Measurements from ENCODE around the gene MEGF11.

The MEGF11 gene

DNA sequence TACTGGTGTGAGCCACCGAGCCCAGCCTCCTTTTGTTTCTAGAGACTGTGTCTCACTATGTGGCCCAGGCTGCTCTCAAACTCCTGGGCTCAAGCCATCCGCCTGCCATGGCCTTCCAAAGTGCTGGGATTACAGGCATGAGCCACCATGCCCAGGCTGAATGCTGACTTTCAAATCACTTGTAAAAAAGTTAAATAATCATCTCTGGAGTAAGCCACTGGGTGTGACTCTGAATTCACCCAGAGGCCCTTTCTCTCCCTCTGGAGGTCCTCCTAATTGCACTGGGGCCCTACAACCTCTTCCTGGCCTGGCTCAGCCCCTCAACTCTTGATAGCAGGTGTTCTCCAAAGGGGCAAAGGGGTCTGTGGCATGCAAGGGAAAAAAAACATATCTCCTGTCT, 54.8 kb downstream of the MEGF11 start:
- H3F3A ChIP-seq (ENCODE audit: low read depth): no peaks in the 10 kb centered on the region
- H3K27me3 ChIP-seq (ENCODE audit: insufficient read depth, low read length, poor library complexity, severe bottlenecking): no peaks in the 10 kb centered on the region
- H3K9ac ChIP-seq (ENCODE audit: low read depth, low read length, poor library complexity, severe bottlenecking): no peak overlapping the region
- no peaks in the 10 kb centered on the region for H3K9me3 ChIP-seq (ENCODE audit: insufficient read depth, low read depth, low read length)
- no peak overlapping the region for H2AFZ ChIP-seq (ENCODE audit: low read length)
- H3K36me3 ChIP-seq (ENCODE audit: insufficient read depth, low read length): no peaks in the 10 kb centered on the region
- no peak for TF ChIP-seq EZH2phosphoT487 (IDR thresholded peaks at IDR 0.05; ENCODE audit: borderline replicate concordance)
- TF ChIP-seq, protein P1, sequence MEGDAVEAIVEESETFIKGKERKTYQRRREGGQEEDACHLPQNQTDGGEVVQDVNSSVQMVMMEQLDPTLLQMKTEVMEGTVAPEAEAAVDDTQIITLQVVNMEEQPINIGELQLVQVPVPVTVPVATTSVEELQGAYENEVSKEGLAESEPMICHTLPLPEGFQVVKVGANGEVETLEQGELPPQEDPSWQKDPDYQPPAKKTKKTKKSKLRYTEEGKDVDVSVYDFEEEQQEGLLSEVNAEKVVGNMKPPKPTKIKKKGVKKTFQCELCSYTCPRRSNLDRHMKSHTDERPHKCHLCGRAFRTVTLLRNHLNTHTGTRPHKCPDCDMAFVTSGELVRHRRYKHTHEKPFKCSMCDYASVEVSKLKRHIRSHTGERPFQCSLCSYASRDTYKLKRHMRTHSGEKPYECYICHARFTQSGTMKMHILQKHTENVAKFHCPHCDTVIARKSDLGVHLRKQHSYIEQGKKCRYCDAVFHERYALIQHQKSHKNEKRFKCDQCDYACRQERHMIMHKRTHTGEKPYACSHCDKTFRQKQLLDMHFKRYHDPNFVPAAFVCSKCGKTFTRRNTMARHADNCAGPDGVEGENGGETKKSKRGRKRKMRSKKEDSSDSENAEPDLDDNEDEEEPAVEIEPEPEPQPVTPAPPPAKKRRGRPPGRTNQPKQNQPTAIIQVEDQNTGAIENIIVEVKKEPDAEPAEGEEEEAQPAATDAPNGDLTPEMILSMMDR (conservative IDR thresholded peaks at IDR 0.05; ENCODE audit: low read length): no peak
- H3K4me2 ChIP-seq (ENCODE audit: low read depth, low read length, poor library complexity, severe bottlenecking): no peak overlapping the region
- no peaks in the 10 kb centered on the region for H4K20me1 ChIP-seq (ENCODE audit: insufficient read depth, low read length, poor library complexity, severe bottlenecking)
- H3K9me2 ChIP-seq (replicated peaks; ENCODE audit: low read depth, low read length): no peaks in the 10 kb centered on the region
- no peak overlapping the region for H3K4me3 ChIP-seq (ENCODE audit: low read length, poor library complexity, severe bottlenecking)
- no peaks in the 10 kb centered on the region for H3K79me2 ChIP-seq (ENCODE audit: insufficient read depth, low read length)
- no peaks in the 10 kb centered on the region for H3K4me1 ChIP-seq (ENCODE audit: insufficient read depth, low read length, poor library complexity, severe bottlenecking)

DNA sequence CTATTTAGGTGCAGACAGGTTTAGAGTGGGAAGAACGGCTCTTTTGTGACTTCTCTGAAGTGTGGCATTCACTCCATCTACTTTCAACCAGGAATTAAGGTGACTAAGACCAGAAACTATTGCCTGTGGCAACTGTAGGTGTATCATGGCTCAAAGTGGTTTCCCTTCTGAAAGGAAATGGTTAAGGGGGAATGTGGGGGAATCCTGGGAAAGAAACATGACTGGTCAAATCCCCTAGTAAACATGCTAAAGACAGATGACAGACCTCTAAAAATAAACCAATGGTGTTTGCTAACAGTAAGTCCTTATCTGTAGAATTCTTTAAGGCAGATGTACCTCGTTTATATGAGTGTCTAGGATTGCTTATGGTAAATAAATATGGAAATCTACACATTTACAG, 56.9 kb downstream of the MEGF11 start:
- H3F3A ChIP-seq (ENCODE audit: low read depth): no peaks in the 10 kb centered on the region
- H3K4me3 ChIP-seq (ENCODE audit: low read length, poor library complexity, severe bottlenecking): no peak overlapping the region
- no peaks in the 10 kb centered on the region for H4K20me1 ChIP-seq (ENCODE audit: insufficient read depth, low read length, poor library complexity, severe bottlenecking)
- H2AFZ ChIP-seq (ENCODE audit: low read length): no peak overlapping the region
- TF ChIP-seq, protein P1 (conservative IDR thresholded peaks at IDR 0.05; ENCODE audit: low read length): no peak
- TF ChIP-seq EZH2phosphoT487 (IDR thresholded peaks at IDR 0.05; ENCODE audit: borderline replicate concordance): no peak
- no peaks in the 10 kb centered on the region for H3K79me2 ChIP-seq (ENCODE audit: insufficient read depth, low read length)
- H3K27me3 ChIP-seq (ENCODE audit: insufficient read depth, low read length, poor library complexity, severe bottlenecking): no peaks in the 10 kb centered on the region
- no peaks in the 10 kb centered on the region for H3K4me1 ChIP-seq (ENCODE audit: insufficient read depth, low read length, poor library complexity, severe bottlenecking)
- H3K9me3 ChIP-seq (ENCODE audit: insufficient read depth, low read depth, low read length): no peaks in the 10 kb centered on the region
- H3K9ac ChIP-seq (ENCODE audit: low read depth, low read length, poor library complexity, severe bottlenecking): no peak overlapping the region
- no peak overlapping the region for H3K4me2 ChIP-seq (ENCODE audit: low read depth, low read length, poor library complexity, severe bottlenecking)
- no peaks in the 10 kb centered on the region for H3K9me2 ChIP-seq (replicated peaks; ENCODE audit: low read depth, low read length)
- H3K36me3 ChIP-seq (ENCODE audit: insufficient read depth, low read length): no peaks in the 10 kb centered on the region

DNA sequence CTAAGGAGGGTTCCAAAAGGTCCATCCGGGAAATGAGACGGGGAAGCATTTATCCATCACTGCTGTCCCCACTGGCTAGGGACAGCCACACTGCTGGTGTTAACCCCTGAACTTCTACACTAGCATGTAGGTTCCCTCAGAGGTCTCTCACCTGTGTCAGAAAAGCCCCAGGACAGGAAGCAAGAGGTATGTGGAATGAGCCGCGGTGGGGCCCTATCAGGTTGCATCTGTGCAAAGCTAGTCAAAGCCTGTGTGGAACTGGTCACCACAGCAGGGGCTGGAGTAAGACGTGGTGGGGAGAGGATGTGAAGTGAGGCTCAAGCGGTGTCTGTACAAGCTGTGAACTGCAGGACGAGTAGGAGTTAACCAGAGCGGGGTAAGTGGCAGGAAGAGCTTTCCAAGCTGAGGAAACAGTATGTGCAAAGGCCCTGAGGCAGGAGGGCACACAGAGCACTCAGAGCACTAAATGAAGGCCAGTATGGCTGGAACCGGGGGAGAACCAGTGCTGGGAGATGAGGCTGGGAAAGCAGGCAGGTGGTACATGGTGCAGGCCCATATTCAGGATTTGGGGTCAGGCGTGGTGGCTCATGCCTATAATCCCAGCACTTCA, 57.8 kb downstream of the MEGF11 start:
- no peak overlapping the region for H3K4me2 ChIP-seq (ENCODE audit: low read depth, low read length, poor library complexity, severe bottlenecking)
- H3K4me1 ChIP-seq (ENCODE audit: insufficient read depth, low read length, poor library complexity, severe bottlenecking): no peaks in the 10 kb centered on the region
- H3K9me3 ChIP-seq (ENCODE audit: insufficient read depth, low read depth, low read length): no peaks in the 10 kb centered on the region
- no peaks in the 10 kb centered on the region for H3K27me3 ChIP-seq (ENCODE audit: insufficient read depth, low read length, poor library complexity, severe bottlenecking)
- no peaks in the 10 kb centered on the region for H3K79me2 ChIP-seq (ENCODE audit: insufficient read depth, low read length)
- H3K4me3 ChIP-seq (ENCODE audit: low read length, poor library complexity, severe bottlenecking): no peak overlapping the region
- no peaks in the 10 kb centered on the region for H3K9me2 ChIP-seq (replicated peaks; ENCODE audit: low read depth, low read length)
- TF ChIP-seq, protein P1 (conservative IDR thresholded peaks at IDR 0.05; ENCODE audit: low read length): no peak
- TF ChIP-seq EZH2phosphoT487 (IDR thresholded peaks at IDR 0.05; ENCODE audit: borderline replicate concordance): no peak
- no peaks in the 10 kb centered on the region for H3F3A ChIP-seq (ENCODE audit: low read depth)
- H4K20me1 ChIP-seq (ENCODE audit: insufficient read depth, low read length, poor library complexity, severe bottlenecking): no peaks in the 10 kb centered on the region
- no peak overlapping the region for H2AFZ ChIP-seq (ENCODE audit: low read length)
- H3K36me3 ChIP-seq (ENCODE audit: insufficient read depth, low read length): no peaks in the 10 kb centered on the region
- H3K9ac ChIP-seq (ENCODE audit: low read depth, low read length, poor library complexity, severe bottlenecking): no peak overlapping the region
